ENCODE measurements around the gene CTNNBL1.

Gene CTNNBL1

GRCh38 chr20:37880726-37881591 lies 187.1 kb downstream of the CTNNBL1 start:
- DNase-seq (ENCODE audit: low spot score), result no peak

DNA sequence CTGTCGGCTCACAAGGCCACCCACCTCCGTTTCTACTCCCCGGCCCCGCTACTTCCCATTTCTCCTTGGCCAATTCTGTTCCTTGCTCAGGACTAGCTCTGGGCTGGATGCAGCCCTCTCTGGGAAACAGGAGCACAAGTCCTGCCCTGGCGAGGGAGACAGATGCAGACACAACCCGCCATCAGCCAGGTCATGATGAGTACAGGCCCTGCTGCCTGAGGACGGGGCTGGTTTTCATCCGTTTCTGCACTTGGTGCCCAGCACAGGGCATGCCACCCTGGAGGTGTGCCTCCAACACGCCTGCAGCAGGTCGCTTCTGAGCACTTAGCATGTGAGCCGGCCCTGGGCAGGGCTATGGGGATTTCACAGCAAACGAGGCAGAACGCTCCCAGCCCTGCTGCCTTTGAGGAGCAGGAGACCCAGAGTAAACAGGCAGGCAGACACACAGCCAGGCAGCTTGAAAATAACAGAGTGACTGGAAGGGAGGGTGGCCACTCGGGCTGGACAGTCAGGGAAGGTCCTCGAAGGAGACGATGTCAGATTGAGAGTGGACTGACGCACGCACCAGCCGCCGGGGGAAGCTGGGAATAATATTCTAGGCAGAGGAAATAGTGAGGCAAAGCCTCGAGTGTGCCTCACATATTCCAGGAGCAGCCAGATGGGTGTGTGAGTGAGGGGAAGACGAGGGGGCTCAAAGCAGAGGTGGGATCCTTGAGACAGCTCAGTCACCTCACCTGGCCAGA lies 187.9 kb downstream of the CTNNBL1 start:
- no peak for DNase-seq (ENCODE audit: low spot score)

DNA sequence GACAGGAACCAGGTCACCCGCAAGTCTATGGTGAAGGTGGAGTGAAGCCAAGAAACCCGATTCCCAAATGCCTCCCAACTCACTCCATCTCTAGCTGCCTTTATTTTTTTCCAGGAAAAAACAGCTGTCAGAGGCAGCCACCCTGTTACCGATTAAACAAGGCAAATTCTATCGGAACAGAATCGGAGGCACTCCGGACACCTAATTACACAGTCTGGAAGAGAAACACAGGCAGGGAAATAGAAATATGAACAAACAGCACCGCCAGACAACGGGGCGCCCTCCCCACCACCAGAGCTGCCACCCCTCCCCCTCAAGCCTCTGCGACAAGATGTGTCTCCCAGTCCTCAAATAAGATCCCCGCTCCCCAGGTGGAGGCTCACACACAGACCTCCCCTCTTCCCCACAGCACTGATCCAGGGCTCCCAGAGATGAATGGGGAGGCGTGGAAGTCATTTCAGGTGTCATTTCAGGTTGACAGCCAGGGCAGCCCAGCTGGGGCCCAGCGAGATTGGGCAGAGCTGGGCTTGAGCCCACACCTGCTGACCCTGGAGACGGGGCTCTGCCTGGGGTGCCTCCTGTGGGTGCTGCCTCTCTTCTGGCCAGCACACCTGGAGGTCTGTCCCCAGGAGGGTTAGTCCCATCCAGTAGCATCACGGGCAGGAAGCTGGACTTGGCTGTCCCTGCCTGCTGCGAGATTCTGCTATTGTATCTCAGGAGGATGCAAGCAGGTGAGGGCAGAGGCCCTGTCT lies 189.3 kb downstream of the CTNNBL1 start:
- no peak for DNase-seq (ENCODE audit: low spot score)

DNA sequence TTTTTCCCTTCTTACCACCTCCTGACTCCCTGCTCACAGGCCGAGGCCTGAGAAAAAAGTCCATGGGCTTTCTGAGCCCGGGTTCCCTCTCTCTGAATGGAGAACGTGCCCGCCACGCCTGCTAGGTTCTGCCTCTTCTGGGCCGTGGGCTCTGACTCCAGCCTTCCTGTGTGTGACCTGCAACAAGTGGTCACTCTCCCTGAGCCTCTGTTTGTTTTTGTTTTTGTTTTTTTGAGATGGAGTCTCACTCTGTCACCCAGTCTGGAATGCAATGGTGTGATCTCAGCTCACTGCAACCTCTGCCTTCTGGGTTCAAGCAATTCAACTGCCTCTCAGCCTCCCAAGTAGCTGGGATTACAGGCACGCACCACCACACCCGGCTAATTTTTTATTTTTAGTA lies 191.2 kb downstream of the CTNNBL1 start:
- DNase-seq (ENCODE audit: low spot score), result no peak

GRCh38 chr20:37885593-37886503 lies 192.0 kb downstream of the CTNNBL1 start:
- DNase-seq (ENCODE audit: low spot score), result no peak

DNA sequence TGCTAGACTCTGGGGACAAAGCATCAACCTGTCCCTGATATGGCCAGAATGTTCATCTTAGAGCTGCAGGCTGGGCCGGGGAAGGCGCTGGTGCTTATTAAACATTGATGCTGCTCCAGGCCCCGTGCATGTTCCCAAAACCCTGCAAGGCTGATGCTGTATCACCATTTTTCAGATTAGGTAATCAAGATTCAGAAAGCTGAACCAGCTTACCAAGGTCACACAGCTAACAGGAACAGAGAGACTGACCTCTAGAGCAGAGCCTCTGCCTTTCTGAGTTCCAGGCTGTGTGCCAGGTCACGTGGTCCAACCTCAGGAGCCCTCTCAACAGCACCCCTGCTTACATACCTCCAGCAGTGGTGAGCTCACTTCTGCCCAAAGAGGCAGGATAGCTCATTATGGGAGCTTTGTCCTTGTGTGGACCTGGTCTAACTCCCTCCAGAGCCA lies 193.0 kb downstream of the CTNNBL1 start:
- no peak for DNase-seq (ENCODE audit: low spot score)

GRCh38 chr20:37888641-37889040 lies 194.8 kb downstream of the CTNNBL1 start:
- DNase-seq (ENCODE audit: low spot score), result no peak

GRCh38 chr20:37890108-37890507 lies 196.3 kb downstream of the CTNNBL1 start:
- DNase-seq (ENCODE audit: low spot score), result no peak

DNA sequence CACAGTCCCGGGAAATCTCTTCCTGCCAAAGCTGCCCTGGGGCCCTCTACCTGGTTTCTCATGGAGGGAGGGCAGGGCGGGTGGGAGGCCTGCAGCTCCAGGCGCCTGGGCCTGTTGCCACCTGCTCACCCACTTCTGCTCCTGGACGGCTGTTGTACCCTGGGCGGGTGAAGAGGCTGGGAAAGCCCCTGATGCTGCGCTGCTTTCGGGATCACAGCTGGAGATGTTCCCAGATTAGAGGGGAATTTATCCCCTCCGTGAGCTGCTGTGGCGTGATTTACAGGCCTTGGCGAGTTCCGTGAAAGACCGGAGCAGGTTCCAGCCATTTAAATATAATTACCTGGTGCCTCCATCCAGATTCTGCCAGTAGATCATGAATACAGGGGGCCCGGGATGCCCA lies 196.8 kb downstream of the CTNNBL1 start:
- DNase-seq (ENCODE audit: low spot score), result no peak

GRCh38 chr20:37892001-37892400 lies 198.2 kb downstream of the CTNNBL1 start:
- no peak for DNase-seq (ENCODE audit: low spot score)

DNA sequence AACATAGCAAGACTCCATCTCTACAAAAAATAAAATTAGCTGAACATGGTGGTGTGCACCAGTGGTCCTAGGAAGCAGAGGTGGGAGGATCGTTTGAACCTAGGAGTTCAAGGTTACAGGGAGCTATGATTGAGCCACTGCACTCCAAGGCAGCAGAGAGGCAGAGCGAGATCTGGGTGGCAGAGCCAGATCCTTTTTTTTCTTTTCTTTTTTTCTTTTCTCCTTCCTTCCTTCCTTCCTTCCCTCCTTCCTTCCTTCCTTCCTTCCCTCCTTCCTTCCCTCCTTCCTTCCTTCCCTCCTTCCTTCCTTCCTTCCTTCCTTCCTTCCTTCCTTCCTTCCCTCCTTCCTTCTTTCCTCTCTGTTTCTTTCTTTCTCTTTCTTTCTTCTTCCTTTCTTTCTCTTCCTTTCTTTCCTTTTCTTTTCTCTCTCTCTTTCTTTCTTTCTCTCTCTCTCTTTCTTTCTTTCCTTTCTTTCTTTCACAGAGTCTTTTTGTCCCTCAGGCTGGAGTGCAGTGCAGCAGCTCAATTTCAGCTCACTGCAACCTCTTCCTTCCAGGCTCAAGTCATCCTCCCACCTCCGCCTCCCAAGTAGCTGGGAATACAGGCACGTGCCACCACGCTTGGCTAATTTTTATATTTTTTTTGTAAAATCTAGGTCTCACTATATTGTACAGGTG lies 199.9 kb downstream of the CTNNBL1 start:
- no peak for DNase-seq (ENCODE audit: low spot score)

DNA sequence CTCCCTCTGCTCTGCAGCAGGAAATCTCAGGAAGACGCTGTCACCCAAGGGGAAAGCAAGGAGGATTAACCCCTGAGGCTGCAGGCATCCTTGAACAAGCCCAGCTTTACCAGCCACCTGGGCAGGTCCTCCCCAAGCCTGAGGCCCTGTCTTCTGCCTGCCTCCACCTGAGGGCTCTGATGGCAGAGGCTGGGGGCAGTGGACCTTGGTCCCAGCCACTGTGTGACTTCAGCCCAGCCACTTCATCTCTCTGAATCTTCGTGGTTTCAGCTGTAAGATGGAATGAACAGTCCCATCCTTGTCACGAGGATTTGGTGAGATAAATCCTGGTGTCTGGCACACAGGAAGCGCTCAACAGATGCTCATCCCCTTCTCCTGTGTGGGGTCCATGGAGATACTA lies 200.6 kb downstream of the CTNNBL1 start:
- no peak for DNase-seq (ENCODE audit: low spot score)

DNA sequence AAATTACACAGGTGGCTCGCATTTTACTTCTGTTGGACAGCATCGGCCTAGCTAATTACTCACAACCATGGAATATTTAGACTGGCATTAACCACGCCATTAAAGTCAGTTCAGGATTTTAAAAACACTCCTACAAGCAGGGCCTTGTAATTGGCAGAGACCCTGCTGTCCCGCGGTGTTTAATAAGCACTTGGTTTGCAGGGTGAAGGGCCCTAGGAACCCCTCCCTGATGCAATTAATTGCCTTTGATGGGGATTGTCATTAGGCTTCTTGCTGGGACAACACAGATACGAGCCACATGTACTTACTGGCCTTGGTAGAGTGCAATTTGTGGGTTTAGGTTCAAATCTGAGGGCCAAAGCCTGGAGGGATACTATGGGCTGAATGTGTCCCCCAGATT lies 201.3 kb downstream of the CTNNBL1 start:
- no peak for DNase-seq (ENCODE audit: low spot score)

- no peak for DNase-seq (ENCODE audit: low spot score)
Observed at GRCh38 chr20:37896932-37897548, 203.2 kb downstream of the CTNNBL1 start.

- no peak for DNase-seq (ENCODE audit: low spot score)
Observed at GRCh38 chr20:37898233-37899104, 204.6 kb downstream of the CTNNBL1 start.

- no peak for DNase-seq (ENCODE audit: low spot score)
Observed at GRCh38 chr20:37899105-37900045, 205.5 kb downstream of the CTNNBL1 start.

GRCh38 chr20:37901240-37901639 lies 207.4 kb downstream of the CTNNBL1 start:
- no peak for DNase-seq (ENCODE audit: low spot score)

All from AG08395 (cell line).